ENCODE results near the gene SMIM13.

DNA sequence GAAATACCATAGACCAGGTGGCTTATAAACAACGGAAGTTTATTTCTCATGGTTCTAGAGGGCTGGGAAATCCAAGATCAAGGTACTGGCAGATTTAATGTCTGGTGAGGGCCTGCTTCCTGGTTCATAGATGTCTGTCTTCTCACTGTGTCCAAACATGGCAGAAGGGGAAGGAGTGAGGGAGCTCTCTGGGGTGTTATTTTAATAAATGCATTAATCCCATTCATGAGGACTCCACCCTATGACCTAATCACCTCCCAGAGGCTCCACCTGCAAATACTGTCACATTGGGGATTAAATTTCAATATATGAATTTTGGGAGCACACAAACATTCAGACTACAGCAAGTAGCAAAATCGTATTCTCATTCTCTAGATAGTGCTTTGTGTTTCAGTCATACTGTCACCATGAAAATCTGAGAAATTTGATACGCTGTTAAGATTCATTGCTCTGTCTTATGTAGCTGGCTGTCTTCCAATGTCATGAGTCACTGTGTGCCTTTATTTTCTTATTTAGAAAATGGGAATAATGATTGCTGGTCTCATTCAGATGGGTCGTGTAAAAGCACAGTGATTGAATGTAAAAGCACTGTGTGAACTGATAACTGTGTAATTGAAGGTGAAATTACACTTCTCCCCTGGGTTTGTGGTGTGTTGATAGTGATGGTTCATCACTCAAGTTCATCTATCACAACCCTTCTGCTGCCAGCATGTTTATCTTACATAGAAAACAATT is 26.8 kb downstream of the SMIM13 start:
- TF ChIP-seq, protein P1, sequence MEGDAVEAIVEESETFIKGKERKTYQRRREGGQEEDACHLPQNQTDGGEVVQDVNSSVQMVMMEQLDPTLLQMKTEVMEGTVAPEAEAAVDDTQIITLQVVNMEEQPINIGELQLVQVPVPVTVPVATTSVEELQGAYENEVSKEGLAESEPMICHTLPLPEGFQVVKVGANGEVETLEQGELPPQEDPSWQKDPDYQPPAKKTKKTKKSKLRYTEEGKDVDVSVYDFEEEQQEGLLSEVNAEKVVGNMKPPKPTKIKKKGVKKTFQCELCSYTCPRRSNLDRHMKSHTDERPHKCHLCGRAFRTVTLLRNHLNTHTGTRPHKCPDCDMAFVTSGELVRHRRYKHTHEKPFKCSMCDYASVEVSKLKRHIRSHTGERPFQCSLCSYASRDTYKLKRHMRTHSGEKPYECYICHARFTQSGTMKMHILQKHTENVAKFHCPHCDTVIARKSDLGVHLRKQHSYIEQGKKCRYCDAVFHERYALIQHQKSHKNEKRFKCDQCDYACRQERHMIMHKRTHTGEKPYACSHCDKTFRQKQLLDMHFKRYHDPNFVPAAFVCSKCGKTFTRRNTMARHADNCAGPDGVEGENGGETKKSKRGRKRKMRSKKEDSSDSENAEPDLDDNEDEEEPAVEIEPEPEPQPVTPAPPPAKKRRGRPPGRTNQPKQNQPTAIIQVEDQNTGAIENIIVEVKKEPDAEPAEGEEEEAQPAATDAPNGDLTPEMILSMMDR (IDR thresholded peaks at IDR 0.05; ENCODE audit: low read depth, low read length, poor library complexity, severe bottlenecking): no peak
- TF ChIP-seq EZH2phosphoT487 (IDR thresholded peaks at IDR 0.05; ENCODE audit: borderline replicate concordance, low read length): no peak

Measured in DOHH2 (cell line).